ENCODE results near the gene STAC.

The STAC gene

GRCh38 chr3:36380221-36381031 lies at the start of gene STAC:
Gene STAC (plus strand): TSS chr3:36380504. CDS start chr3:36380644, 140 bp downstream.
- Histone ChIP-seq H3K4me1 (ENCODE audit: control insufficient read depth in 1 of 2, insufficient read depth in 1 of 2, low read depth in 1 of 2, low read length in 1 of 2) (peaks cover 0 to 7% of the 10 kb centered on the region in 2 experiments), H3K9me3 (no peaks in the 10 kb centered on the region), H3K27me3 (peaks cover 45% of the 10 kb centered on the region), H3K4me3 (ENCODE audit: low read depth in 1 of 2, low read length in 1 of 2) (no peak within 1 kb of the TSS), H3K36me3 (no peaks in the 10 kb centered on the region), H3K27ac (no peak within 1 kb of the TSS)
- no peak for TF ChIP-seq CTCF (IDR thresholded peaks at IDR 0.05)

GRCh38 chr3:36332139-36332538 lies 48.2 kb upstream of the STAC start:
- no peaks in the 10 kb centered on the region for H3K4me1 ChIP-seq (ENCODE audit: control insufficient read depth in 1 of 2, insufficient read depth in 1 of 2, low read depth in 1 of 2, low read length in 1 of 2)
- H3K27ac ChIP-seq: no peak overlapping the region
- H3K9me3 ChIP-seq: no peaks in the 10 kb centered on the region
- no peak overlapping the region for H3K4me3 ChIP-seq (ENCODE audit: low read depth in 1 of 2, low read length in 1 of 2)
- TF ChIP-seq CTCF (IDR thresholded peaks at IDR 0.05): no peak
- H3K36me3 ChIP-seq: no peaks in the 10 kb centered on the region
- no peaks in the 10 kb centered on the region for H3K27me3 ChIP-seq

GRCh38 chr3:36362216-36362615 lies 18.1 kb upstream of the STAC start:
- no peak overlapping the region for H3K4me3 ChIP-seq (ENCODE audit: low read depth in 1 of 2, low read length in 1 of 2)
- no peaks in the 10 kb centered on the region for H3K27me3 ChIP-seq
- no peak for TF ChIP-seq CTCF (IDR thresholded peaks at IDR 0.05)
- H3K9me3 ChIP-seq: no peaks in the 10 kb centered on the region
- H3K36me3 ChIP-seq: no peaks in the 10 kb centered on the region
- no peaks in the 10 kb centered on the region for H3K4me1 ChIP-seq (ENCODE audit: control insufficient read depth in 1 of 2, insufficient read depth in 1 of 2, low read depth in 1 of 2, low read length in 1 of 2)
- no peak overlapping the region for H3K27ac ChIP-seq

GRCh38 chr3:36362973-36363372 lies 17.3 kb upstream of the STAC start:
- no peak for TF ChIP-seq CTCF (IDR thresholded peaks at IDR 0.05)
- H3K27ac ChIP-seq: no peak overlapping the region
- no peak overlapping the region for H3K4me3 ChIP-seq (ENCODE audit: low read depth in 1 of 2, low read length in 1 of 2)
- no peaks in the 10 kb centered on the region for H3K9me3 ChIP-seq
- H3K4me1 ChIP-seq (ENCODE audit: control insufficient read depth in 1 of 2, insufficient read depth in 1 of 2, low read depth in 1 of 2, low read length in 1 of 2): no peaks in the 10 kb centered on the region
- no peaks in the 10 kb centered on the region for H3K36me3 ChIP-seq
- H3K27me3 ChIP-seq: no peaks in the 10 kb centered on the region

- Histone ChIP-seq H3K27me3 (no peaks in the 10 kb centered on the region), H3K9me3 (no peaks in the 10 kb centered on the region), H3K36me3 (no peaks in the 10 kb centered on the region), H3K4me1 (ENCODE audit: control insufficient read depth in 1 of 2, insufficient read depth in 1 of 2, low read depth in 1 of 2, low read length in 1 of 2) (no peaks in the 10 kb centered on the region), H3K4me3 (ENCODE audit: low read depth in 1 of 2, low read length in 1 of 2) (no peak overlapping the region), H3K27ac (no peak overlapping the region)
- no peak for TF ChIP-seq CTCF (IDR thresholded peaks at IDR 0.05)
Observed at GRCh38 chr3:36364260-36364659, 16.0 kb upstream of the STAC start.

Measured in neutrophil (primary cell).